Stimulated activated CD8-positive, alpha-beta memory T cell treated with anti-CD3 and anti-CD28 coated beads, Interleukin-12 subunit alpha, Interleukin-12 subunit beta, amount 100 ng/mL, for 24 hours (primary cell): Measurements from ENCODE around the gene SMURF1.
"Not testable (repeated sequence)": the region's sequence is repeated elsewhere in the genome, so short reads cannot be mapped to it uniquely, and the experiment has no call there.

ENCODE experiments used
- DNase-seq: peaks from one replicate; pipeline ENCODE4 v3.0.0-alpha.2; 2020; ENCODE audit errors: extremely low read depth

Gene SMURF1

GRCh38 chr7:99143853-99144672, at the start of gene SMURF1:
Gene SMURF1 (minus strand): TSS chr7:99144108. CDS start chr7:99143780, 328 bp downstream.
- DNase-seq = peak; percentile 42

DNA sequence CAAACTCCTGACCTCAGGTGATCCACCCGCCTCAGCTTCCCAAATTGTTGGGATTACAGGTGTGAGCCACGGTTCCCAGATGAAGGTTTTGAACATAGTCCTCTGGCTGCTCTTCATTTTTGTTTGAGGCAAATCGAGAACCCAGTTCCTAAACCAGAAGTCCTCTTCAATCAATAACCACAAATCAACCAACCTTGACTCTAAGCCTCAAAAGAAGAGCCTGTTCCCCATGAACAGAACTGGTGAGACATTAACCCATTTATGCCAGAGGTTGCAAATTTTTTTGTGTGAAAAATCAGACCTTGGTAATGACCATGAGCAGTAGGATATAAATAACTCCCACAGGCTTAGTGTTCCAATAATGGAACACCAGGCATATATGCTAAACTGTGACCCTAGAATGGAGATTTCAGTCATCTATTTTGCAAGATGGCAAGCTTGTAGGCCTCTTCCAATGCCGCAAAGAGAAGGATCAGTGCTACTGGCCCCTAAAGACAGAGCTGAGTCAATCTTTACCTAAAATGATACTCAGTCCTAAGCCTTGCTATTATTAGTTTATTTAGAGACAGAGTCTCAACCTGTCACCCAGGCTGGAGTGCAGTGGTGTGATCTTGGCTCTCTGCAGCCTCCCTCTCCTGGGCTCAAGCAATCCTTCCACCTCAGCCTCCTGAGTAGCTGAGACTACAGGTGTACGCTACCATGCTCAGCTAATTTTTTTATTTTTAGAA, 48.1 kb upstream of the SMURF1 start:
- DNase-seq = no peak

DNA sequence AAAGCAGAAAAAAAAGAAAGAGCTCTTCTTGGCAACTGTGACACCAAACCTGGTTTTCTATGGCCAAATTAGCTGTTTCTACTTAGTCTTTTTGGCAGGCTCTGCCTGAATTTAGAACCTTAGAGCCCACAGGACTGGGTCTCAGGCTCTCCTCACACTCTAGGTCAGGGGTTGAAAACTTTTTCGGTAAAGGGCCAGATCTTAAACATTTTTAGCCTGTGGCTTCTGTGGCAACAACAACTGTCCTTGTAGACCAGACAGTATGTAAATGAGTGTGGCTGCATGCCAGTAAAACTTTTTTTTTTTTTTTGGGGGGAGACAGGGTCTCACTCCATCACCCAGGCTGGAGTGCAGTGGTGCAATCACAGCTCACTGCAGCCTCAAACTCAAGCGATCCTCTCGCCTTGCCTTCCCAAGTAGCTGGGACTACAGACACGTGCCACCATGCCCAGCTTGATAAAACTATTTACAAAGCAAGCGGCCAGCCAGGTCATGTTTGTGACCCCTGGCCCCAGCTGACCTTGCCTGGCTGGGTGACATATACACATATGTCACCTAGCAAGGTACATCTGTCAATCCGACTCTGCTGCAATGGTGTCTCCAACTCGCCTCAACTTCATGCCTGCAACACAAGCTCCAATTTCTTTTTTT, 46.6 kb upstream of the SMURF1 start:
- DNase-seq = no peak

GRCh38 chr7:99189222-99189621, 45.3 kb upstream of the SMURF1 start:
- DNase-seq = no peak

DNA sequence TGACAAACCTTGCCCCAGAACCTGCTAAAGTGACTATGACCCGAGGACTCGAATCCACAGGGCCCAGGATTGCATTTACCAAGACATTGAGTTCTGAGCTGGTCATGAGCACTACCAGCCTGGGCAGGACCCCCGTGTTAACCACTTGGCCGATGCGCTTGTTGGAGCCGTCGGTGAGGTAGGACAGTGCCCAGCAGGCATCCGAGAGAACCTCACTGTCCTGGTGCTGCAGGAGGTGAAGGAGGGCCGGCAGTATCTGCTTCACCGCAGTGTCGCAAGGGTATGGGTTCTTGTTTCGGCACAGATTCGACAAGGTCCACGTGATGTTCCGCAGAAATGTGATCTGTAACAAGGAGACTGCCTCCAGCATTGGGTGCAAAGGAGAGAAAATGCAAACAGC, 44.3 kb upstream of the SMURF1 start:
- no peak for DNase-seq

DNA sequence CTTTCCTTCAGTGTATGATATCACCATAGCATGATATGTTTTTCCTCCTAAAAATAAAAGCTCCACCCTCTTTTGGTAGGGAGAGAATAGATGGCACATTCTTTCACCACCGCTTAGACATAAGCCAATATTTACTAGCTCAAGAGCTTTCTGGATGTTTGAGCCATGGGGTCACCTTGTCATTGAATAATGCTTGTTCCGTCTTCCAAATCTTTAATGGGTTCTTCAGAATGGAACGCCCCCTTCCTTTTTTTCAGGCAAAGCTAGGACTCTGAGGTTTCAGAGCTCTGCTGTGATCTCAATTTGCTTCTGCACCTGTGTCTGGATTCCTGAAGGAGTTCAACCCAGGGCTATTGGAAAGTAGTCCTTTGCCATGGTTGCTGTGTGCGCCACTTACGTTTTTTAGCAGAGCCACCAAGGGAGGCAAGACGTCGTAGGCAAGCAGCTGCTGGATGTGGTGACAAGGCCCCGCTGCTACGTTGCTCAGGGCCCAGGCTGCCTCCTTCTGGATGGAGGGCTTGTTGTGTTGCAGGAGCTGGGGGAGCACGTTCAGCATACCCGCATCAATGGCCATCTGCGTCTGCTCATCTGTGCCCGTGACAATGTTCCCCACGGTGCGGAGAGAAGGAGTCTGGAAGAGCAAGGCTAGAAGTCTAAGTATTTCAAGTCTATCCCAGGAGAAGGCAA, 40.8 kb upstream of the SMURF1 start:
- no peak for DNase-seq

DNA sequence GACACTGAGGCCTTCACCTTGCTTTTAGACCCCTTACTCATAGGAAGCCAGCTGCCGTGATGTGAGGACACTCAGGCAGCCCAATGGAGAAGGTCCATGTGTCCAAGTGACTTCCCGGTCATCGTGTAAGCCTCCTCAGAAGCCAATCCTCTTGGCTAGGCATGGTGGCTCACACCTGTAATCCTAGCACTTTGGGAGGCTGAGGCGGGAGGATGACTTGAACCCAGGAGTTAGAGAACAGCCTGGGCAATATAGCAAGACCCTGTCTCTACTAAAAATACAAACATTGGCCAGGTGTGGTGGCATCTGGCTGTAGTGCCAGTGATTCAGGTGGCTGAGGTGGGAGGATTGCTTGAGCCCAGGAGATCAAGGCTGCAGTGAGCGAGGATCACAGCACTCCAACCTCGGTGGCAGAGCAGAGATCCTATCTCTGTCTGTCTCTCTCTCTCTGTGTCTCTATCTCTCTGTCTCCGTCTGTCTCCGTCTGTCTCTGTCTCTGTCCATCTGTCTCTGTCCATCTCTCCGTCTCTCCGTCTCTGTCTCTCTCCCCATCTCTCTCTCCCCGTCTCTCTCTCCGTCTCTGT, 36.3 kb upstream of the SMURF1 start:
- no peak for DNase-seq

DNA sequence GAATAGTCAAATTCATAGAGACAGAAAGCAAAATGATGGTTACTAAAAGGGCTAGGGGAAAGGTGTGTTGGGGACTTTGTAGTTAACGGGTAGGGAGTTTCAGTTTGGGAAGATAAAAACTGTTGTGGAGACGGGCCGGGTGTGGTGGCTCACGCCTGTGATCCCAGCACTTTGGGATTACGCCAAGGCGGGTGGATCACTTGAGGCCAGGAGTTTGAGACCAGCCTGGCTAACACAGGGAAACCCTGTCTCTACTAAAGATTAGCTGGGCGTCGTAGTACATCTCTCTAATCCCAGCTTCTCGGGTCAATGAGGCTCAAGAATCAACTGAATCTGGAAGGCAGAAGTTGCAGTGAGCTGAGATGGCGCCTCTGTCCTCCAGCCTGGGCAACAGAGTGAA, 33.3 kb upstream of the SMURF1 start:
- no peak for DNase-seq

DNA sequence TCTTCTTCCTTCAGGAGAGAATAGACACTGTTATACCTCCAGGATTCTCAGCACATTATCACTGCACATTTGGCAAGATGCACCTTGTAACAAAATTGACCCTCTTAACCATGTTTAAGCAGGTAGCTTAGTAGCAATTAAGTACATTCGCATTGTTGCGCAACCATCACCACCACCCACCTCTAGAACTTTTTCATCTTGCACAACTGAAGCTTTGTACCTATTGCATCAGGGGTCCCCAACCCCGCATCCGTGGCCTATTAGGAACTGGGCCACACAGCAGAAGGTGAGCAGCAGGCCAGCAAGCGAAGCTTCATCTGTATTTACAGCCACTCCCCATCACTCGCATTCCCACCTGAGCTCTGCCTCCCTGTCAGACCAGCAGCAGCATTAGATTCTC, 29.9 kb upstream of the SMURF1 start:
- DNase-seq = no peak

- DNase-seq = no peak
Observed at GRCh38 chr7:99171731-99172130, 27.8 kb upstream of the SMURF1 start.

DNA sequence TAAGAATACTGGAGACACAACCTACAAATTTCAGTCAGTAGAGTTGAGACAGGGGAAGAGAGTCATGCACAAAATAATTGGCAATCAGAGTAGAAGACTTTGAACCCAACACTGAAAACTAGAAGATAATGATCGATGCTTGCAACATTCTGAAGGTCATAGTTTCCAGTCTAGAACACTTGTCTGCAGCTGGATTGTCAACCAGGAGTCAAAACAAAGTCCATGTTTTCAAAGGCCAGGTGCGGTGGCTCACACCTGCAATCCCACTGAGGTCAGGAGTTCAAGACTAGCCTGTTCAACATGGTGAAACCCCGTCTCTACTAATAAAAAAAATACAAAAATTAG, 26.8 kb upstream of the SMURF1 start:
- DNase-seq = no peak

DNA sequence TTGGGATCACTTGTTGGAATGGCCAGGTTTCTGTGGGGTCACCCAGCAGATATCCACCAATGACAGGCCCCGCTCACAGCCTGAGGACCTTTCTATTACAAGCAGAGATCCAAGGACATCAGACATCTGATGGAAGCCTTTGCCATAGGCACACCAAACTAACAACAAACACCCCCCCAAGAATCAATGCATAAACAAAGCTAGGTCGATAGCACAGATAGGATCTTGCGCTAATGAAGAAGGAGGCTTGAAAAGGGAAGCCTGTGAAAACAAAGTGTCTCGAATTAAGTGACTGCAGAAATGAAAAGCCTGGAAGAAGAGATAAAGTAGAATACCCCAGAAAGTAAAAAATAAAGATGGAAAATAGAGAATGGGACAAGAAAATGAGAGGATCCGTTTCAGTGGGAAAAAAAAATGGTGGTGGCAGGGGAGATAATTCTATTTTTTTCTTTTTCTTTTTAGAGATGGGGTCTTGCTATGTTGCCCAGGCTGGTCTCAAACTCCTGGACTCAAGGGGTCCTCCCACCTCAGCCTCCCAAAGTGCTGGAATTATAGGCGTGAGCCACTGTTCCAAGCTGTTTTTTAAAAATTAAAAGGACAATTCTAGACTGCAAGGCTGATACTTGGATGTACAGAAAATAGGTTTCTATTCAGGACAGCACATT, 26.3 kb upstream of the SMURF1 start:
- no peak for DNase-seq

DNA sequence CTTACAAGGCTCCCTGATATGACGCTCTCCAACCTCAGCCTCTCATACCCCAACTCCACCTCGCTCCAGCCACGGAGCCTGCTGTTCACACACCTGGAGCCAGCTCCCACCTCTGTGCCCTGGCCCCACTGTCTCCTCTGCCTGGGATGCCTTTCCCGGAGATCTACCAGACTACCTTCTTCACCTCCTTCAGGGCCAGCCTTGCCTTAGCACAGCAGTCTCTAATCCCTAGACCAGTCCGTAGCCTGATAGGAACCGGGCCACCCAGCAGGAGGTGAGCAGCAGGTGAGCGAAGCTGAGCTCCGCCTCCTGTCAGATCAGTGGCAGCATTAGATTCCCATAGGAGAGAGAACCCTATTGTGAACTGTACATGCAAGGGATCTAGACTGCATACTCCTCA, 23.2 kb upstream of the SMURF1 start:
- DNase-seq = no peak

GRCh38 chr7:99165816-99166215, 21.9 kb upstream of the SMURF1 start:
- DNase-seq = no peak

DNA sequence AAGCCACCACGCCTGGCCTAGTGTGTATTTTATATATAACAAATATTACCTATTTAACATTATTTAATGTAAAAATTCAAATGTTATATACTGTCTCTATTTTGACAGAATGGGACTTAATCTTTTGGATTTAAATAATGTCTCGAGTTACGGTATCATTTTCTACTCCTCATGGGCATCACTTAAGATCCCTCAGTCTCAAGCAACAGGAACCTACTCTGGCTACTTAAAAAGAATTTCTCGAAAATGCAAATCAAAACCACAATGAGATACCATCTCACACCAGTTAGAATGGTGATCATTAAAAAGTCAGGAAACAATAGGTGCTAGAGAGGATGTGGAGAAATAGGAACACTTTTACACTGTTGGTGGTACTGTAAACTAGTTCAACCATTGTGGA, 19.8 kb upstream of the SMURF1 start:
- not testable (repeated sequence) for DNase-seq

GRCh38 chr7:99156649-99157048, 12.7 kb upstream of the SMURF1 start:
- DNase-seq = no peak

GRCh38 chr7:99155211-99155610, 11.3 kb upstream of the SMURF1 start:
- DNase-seq = no peak

DNA sequence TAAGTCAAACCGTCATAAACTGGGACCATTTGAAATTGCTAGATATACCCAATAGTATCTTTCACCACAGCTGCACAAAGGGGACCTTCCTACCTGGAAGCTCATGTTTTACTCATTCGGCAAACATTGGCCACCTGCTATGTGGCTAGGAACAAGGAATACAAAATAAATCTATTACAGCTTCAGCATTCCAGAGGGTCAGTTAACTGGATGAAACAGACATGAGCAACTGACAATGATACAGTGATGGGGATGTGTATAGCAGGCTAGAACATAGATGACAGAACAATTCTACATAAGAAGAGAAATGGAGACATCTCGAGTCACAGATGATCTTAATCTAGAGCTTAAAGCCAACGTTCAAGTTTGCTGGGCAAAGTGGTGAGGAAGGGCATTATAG, 3.1 kb upstream of the SMURF1 start:
- DNase-seq = no peak

DNA sequence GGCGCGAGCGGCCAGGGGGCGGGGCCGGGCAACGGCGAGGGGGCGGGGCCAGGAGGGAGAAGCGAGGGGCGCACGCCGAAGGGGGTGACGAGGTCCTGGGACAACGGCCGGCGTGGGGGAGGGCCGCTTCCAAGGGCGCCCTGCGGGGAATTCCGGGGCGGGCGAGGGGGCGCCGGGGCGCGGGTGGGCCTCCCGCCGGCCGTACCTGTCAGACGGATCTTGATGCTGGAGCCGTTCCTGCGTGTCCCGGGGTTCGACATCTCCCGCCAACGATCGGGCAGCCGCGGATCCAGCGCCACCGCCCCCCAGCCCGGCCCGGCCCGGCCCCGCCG, 421 bp downstream of the SMURF1 start:
- no peak for DNase-seq

DNA sequence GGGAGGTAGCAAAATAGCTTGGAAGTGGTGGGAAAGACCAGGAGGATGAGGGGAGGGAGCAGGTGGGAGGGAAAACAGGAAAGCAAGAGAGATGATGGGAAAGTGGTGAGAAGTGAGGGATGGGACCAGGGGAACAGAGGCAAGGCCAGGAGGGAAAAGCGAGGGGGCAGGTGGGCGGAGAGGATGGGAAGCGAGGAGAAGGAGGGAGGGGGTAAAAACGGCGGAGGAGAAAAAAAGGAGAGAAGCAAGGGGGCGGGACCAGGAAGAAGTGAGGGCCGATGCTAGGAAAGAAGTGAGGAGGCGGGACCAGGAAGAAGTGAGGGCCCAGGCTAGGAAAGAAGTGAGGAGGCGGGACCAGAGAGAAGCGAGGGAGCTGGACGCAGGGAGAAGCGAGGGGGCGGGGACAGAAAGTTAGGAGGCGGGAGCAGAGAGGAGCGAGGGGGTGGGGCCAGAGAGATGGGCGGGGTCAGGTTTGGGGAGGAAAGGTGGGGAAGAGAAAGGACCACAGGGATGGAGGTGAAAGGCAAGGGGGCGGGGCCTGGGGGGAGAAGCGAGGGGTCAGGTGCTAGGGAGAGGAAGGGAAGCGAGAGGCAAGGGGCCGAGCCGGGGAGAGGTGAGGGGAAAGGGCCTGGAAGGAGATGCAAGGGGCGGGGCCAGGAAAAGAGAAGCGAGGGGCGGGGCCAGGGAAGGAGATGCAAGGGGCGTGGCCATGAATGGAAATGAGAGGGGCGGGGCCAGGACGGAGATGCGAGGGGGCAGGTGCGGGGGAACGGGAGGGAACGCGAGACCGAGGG, 984 bp downstream of the SMURF1 start:
- peak; percentile 72 for DNase-seq
